Inferior parietal cortex (tissue), 1 donor: Measurements from ENCODE around the gene CHI3L2.

ENCODE experiments used
- DNase-seq: peaks from one replicate; pipeline ENCODE4 v3.0.0-alpha.2; 2016; ENCODE audit errors: extremely low spot score

Gene CHI3L2, protein sequence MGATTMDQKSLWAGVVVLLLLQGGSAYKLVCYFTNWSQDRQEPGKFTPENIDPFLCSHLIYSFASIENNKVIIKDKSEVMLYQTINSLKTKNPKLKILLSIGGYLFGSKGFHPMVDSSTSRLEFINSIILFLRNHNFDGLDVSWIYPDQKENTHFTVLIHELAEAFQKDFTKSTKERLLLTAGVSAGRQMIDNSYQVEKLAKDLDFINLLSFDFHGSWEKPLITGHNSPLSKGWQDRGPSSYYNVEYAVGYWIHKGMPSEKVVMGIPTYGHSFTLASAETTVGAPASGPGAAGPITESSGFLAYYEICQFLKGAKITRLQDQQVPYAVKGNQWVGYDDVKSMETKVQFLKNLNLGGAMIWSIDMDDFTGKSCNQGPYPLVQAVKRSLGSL

DNA sequence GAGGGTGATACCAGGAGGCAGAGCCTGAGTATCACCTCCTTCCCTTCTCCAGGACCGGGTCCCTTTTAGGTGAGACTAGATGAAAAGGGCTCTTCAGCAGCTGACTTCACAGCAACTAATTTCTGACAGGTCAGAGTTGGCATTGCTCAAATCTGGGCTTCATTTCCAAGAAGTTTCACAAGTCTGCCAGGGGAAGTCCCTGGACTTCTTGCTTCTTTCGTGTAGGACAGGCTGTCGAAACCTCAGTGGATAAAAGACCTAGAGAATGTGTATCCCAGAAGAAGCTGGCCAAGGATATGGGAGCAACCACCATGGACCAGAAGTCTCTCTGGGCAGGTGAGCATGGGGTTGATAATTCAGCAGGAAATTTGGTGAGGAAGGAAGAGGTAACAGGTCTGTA lies at the start of gene CHI3L2:
TSS of gene CHI3L2 (plus strand) at position 280 of the 400 bp plus-strand sequence. CDS start at position 297, 17 bp downstream.
- DNase-seq: no peak

DNA sequence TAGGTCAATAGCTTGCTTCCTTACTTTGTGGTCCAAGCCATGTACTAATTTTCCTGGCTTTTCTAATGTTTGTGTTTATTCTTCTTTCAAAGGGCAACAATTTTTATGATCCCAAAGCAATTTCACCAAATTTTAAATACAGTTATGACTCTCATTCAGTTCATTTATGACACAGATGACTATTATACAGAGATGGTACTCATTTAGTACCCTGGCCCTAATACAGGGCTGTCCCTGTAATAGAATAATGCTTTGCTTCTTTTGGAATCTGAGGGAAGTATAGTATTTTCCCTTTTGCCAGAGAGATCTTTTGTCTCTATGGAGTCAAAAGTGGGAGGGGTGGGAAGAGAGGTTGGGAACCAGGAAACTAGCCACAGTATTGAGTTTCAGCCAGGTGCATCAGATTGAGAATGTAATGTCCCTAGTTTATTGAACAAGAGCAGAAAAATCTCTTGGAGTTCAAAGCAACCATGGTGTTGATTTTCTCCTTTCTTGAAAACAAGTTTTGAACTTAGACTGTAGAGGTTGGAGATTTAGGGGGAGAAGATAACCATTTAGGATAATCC lies 47.5 kb upstream of the CHI3L2 start:
- DNase-seq: no peak

- DNase-seq: no peak
Measured at GRCh38 chr1:111182052-111182451, 45.5 kb upstream of the CHI3L2 start.

DNA sequence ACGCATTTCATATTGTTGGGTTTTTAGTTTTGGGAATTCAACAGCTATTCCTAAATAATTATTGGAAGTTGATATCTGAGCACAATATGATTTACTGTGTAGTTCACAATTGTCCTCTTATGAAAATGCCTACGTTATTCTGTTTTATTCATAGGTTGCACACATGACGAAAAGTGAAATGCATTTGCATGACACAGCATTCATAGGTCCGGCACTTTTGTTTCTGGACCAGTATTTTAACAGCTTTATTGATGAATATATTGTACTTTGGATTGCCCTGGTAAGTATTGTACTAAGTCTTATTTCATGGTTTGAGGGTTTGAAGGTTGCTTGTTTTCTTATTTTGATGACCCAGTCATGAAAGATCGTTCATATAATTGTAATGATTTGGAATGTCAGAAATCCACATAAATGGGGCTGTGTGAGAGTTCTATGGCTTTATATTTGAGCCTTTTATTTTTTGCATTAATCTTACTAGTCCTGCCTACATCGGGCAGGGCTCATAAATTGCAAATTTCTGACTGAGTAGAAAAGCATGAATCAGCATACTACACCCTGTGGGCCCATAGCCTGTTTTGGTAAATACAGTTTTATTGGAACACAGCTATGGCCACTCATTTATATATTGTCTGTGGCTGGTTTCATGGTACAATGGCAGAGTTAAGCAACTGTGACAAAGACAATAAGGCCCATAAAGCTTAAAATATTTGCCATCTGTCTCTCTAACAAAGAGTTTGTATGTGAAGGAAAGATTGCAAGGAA lies 44.0 kb upstream of the CHI3L2 start:
- no peak for DNase-seq

DNA sequence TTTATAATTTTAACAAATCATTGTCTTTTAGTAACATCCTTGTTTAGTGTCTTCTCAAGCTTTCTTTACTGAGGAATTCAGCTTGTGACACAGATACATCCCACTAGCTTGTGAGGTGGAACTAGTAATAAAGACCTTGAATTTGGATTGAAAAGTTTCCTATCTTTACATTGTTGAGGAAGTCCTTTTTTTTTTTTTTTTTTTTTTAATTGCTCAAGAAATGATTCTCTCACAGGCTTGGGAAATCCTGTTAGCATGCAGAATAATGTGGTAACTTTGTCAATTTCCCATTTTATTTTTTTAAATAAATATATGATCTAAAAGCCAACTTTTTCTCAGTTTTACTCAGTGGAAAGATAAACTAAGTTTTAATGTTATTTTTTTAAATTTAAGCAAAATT lies 42.9 kb upstream of the CHI3L2 start:
- DNase-seq: no peak

GRCh38 chr1:111190931-111191451 lies 36.5 kb upstream of the CHI3L2 start:
- DNase-seq: no peak

- DNase-seq: no peak
Measured at GRCh38 chr1:111191496-111191895, 36.0 kb upstream of the CHI3L2 start.

DNA sequence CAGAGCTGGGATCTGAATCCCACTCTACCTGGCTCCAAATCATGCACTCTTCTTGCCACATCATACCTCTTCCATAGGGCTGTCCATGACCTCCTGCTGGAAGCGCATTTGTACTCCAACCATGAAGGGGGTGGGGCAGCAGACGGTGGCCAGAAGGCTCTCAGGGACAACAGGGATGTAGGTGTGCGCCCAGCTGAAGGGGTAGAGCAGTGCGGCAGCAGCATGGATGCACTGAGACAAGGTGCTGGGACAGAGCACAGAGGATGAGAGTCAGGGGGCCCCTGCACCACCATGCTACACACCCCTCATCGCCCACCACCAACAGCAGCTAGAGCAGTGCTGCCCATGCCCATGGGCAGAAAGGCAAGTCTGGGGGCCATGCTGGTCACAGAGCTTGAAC lies 35.4 kb upstream of the CHI3L2 start:
- no peak for DNase-seq

GRCh38 chr1:111192658-111193519 lies 34.6 kb upstream of the CHI3L2 start:
- DNase-seq: no peak

DNA sequence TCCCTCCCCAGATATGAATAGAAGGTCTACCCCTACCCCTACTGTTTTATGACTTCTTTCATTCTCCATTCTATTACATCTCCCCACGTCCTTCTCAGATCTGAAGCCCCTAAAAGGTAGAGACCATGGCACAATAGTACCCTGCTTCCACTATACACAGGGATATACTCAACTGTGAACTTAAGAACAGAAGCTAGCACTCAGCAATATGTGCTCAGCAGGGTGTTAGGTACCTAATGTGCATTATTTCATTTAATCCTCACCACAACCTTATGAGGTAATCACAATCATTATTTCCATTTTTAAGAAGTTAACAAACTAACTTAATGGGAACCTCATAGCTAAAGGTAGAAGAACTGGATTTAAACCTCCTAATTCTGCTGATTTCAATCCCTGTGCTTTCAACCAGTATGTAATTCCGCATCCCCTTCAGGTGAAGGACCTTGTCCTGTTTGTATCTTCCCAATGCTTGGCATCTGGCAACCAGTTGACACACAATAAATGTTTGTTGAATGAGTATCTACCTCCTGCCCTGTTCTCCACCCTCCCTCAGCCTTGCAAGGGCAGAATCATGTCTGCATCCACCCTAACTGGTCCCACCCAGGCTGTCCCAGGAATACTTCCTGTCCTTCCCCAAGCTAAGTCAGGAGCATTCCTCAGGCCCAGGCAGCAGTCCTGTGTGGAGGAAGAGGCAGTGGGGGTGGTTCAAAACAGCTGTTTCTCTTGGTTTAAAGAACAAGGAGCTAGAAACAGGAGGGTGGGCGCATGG lies 33.6 kb upstream of the CHI3L2 start:
- DNase-seq: no peak

- no peak for DNase-seq
Measured at GRCh38 chr1:111195002-111195684, 32.4 kb upstream of the CHI3L2 start.

GRCh38 chr1:111196213-111196612 lies 31.3 kb upstream of the CHI3L2 start:
- no peak for DNase-seq

DNA sequence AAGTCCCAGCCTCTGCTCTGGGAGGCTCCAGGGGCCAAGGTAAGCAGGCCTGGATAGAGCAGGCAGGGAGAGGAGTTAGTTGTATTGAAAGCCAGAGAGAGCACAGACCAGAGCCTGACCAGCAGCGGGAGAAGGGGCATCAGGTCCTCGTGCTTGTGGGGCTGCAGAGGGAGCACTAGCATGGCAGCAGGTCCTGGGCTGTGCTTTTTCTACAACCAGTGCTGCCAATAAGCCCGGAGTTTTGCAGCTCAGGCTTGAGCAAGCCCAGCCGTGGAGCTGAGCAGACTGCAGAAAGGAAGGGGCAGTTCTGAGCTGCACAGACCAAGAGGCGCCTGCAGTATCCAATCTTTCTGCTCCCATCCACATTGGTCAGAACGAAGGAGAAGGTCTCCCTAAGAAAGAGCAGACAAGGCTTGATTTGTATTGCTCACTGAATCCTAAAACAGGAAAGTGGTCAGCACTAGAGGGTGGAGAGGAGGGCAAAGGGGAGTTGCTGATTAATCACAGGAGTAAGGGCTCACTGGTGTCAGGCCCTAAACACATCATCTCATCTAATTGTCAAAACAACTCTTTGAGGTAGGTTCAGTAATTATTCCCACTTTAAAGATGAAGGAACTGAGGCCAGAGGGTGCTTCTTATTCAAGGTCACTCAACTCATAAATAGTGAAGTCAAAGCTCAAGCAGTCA lies 29.8 kb upstream of the CHI3L2 start:
- DNase-seq: no peak

DNA sequence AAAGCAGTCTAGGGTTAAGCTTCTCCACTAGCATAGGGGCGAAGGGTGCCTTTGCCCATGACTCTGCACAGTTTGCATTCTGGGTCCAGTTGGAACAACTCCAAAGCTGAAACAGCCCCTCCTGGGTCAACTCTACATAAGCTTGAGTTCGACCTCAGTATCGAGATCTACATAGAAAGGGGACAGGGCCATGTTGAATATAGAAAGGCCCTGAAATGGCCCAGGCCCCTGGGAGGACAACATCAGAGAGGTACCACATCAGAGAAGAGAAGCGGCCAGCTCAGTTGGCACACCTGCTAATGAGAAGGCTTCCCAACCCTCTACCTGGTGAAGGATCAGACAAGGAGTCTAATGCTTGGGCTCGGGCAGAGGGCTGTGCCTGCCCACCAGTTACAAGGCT lies 28.7 kb upstream of the CHI3L2 start:
- no peak for DNase-seq

DNA sequence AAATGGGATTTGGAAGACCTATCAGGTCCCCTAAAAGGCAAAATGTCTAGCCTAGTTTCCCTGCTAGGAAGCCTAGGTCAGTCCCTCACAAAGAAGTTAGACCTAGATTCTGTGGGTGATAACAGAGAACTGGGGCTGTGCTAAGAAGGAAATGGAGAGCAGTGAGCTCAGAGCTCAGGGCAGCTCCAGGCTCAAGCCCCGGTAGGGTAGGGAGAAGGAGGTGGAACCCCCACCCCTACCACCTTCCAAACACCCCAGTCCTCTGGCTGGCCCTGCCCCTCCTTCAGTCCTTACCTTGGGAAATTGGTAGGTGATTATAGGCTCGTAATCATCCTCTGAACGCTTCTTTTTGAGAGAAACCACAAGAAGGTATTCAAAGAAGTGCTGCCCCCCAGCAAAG lies 28.2 kb upstream of the CHI3L2 start:
- no peak for DNase-seq

DNA sequence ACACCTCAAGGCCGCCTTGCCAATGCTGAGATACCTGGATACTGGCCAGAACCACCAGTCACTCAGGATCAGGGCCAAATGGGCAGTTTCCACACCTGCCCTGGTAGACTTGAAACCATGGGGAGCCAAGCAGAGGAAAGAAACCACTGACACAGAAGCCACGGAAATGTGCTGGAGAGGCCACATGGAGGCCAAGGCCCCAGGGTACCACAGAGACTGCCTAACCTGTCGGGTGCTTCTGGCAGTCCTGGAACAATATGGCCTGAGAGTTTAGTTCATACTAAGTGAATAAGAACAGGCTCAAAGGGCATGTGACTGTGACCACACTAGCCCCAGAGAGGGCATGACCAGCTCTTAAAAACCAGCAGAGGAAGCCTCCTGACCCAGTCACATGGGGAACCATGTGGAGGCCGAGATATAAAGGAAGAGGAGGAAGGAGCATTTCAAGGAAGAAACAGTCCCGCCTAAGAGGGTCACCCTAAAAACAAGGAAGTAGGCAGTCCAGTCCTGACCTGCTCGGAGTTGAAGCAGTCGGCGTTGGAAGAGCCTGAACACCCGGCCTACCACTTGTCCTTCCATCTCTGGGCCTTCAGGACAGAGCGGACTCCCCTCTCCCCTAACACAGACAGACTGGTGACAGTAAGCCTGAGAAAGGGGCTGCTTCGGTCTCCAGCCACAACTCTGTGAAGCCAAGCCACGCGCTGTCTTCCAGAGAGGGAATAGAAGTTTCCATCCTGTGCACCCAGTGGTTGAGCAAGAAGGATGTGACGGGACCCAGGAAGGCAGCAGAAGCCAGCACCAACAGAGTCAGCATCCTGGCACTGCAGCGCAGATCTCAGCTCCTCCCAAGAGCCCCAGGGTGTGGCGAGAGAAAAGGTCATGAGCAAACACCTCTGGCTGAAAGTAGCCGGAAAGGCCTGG lies 27.4 kb upstream of the CHI3L2 start, which contains the start of gene DENND2D:
TSS of gene DENND2D (minus strand) at position 766 of the 921 bp plus-strand sequence. CDS start at position 579, 187 bp downstream.
- DNase-seq: peak; percentile 17

GRCh38 chr1:111200802-111201161 lies 26.7 kb upstream of the CHI3L2 start:
- DNase-seq: no peak
